Activated B cell treated with CpG ODN at 0.5 μM for 24 hours (primary cell): Measurements from ENCODE around the gene CD200R1L. TPM values are rescaled to one million over a fixed set of nuclear protein-coding genes. Genes with fewer than 3 reads are reported as not detected.
A peak's percentile ranks its signal among the peaks of the same experiment; 100 is the strongest.

ENCODE experiments used
- ATAC-seq: fragments of 200-7000 bp; cut with Tn5 transposase; one replicate; pipeline ENCODE4 v1.10.0; 2021; ENCODE audit warnings: low read depth, mild to moderate bottlenecking, moderate library complexity
- CTCF ChIA-PET: fragments of 350-600 bp; sonication (Branson Sonifier 250); formaldehyde crosslinking; loops from one replicate; lab custom pipeline; 2021; ENCODE audit warnings: antibody characterized with exemption; lab: Charles Lee
- POLR2A ChIA-PET: fragments of 350-600 bp; sonication (Branson Sonifier 250); formaldehyde crosslinking; loops from one replicate; lab custom pipeline; 2021; ENCODE audit warnings: antibody characterized with exemption; lab: Charles Lee
- DNase-seq: peaks from one replicate; pipeline ENCODE4 v3.0.0; 2022
- H3K27ac Mint-ChIP-seq: one replicate; pipeline ENCODE4 v1.8.0; 2020; ENCODE audit warnings: mixed read lengths
- H3K27me3 Mint-ChIP-seq: one replicate; pipeline ENCODE4 v1.8.0; 2021; ENCODE audit warnings: mixed read lengths
- H3K36me3 Mint-ChIP-seq: one replicate; pipeline ENCODE4 v1.8.0; 2021; ENCODE audit warnings: low read depth, mixed read lengths
- H3K4me1 Mint-ChIP-seq: one replicate; pipeline ENCODE4 v1.8.0; 2021; ENCODE audit warnings: mixed read lengths
- H3K4me3 Mint-ChIP-seq: one replicate; pipeline ENCODE4 v1.8.0; 2020; ENCODE audit warnings: mild to moderate bottlenecking, mixed read lengths
- H3K9me3 Mint-ChIP-seq: one replicate; pipeline ENCODE4 v1.8.0; 2020; ENCODE audit warnings: mixed read lengths
- CTCF ChIP-seq: fragments of 200-600 bp; IDR thresholded peaks from one replicate; pipeline ENCODE4 v1.8.0; 2022; ENCODE audit warnings: antibody characterized with exemption, mild to moderate bottlenecking
- intact Hi-C: fragments of 100-400 bp; cut with micrococcal nuclease; formaldehyde crosslinking; loops from one replicate; pipeline ENCODE4 v1.15.1; 2024
- total RNA-seq: library from RNA; stranded (reverse); gene quantifications from 2 replicates; pipeline ENCODE4 v1.2.3, GENCODE V29; 2022

Gene CD200R1L
- total RNA-seq, 1 donor from 2014 or later = not detected

GRCh38 chr3:112776836-112777235 lies 69.8 kb downstream of the CD200R1L start:
- ChIA-PET CTCF (no interaction called here), POLR2A (interaction anchor here (1.4 kb wide), 1 partner anchor 9 kb away, joined by 4 read pairs; no protein-coding TSS in a partner anchor)
- Mint-ChIP-seq H3K4me1 (peaks cover 40% of the 10 kb centered on the region), H3K36me3 (no peaks in the 10 kb centered on the region), H3K27ac (no peak overlapping the region), H3K9me3 (no peaks in the 10 kb centered on the region), H3K27me3 (no peaks in the 10 kb centered on the region), H3K4me3 (no peak overlapping the region)
- no peak for TF ChIP-seq CTCF
- DNase-seq (no peak), ATAC-seq (no peak)
- intact Hi-C loops = loop anchor here (1.0 kb wide), 1 partner anchor 10 kb away; no protein-coding TSS in a partner anchor

GRCh38 chr3:112776000-112776399 lies 70.7 kb downstream of the CD200R1L start:
- CTCF ChIA-PET = interaction anchor here (0.8 to 1.4 kb wide), 3 partner anchors 40 to 151 kb away, joined by 3 to 4 read pairs (median 4); no protein-coding TSS in a partner anchor
- peak overlapping the region; percentile 47 for H3K4me3 Mint-ChIP-seq

GRCh38 chr3:112775011-112775742 lies 71.5 kb downstream of the CD200R1L start:
- H3K27ac Mint-ChIP-seq = no peak overlapping the region
- ChIA-PET CTCF (interaction anchor here (0.8 to 1.4 kb wide), 3 partner anchors 39 to 152 kb away, joined by 3 to 4 read pairs (median 4); no protein-coding TSS in a partner anchor), POLR2A (interaction anchor here (1.4 to 1.6 kb wide), 2 partner anchors 8 to 38 kb away, joined by 4 to 5 read pairs; no protein-coding TSS in a partner anchor)
- DNase-seq (no peak), ATAC-seq (no peak)
- no peaks in the 10 kb centered on the region for H3K9me3 Mint-ChIP-seq
- TF ChIP-seq CTCF = no peak
- peaks cover 43% of the 10 kb centered on the region for H3K4me1 Mint-ChIP-seq
- no peak overlapping the region for H3K4me3 Mint-ChIP-seq
- intact Hi-C loops = no loop called here
- no peaks in the 10 kb centered on the region for H3K27me3 Mint-ChIP-seq
- no peaks in the 10 kb centered on the region for H3K36me3 Mint-ChIP-seq

More at GRCh38 chr3:112776000-112776399, 70.7 kb downstream of the CD200R1L start:
- POLR2A ChIA-PET = interaction anchor here (1.4 kb wide), 1 partner anchor 9 kb away, joined by 4 read pairs; no protein-coding TSS in a partner anchor
- no peak for TF ChIP-seq CTCF
- peak overlapping the region; percentile 75 for H3K27ac Mint-ChIP-seq
- peaks cover 40% of the 10 kb centered on the region for H3K4me1 Mint-ChIP-seq
- no peaks in the 10 kb centered on the region for H3K9me3 Mint-ChIP-seq
- ATAC-seq = peak; percentile 81
- intact Hi-C loops = loop anchor here (1.0 kb wide), 1 partner anchor 9 kb away; no protein-coding TSS in a partner anchor
- no peak for DNase-seq
- no peaks in the 10 kb centered on the region for H3K36me3 Mint-ChIP-seq
- no peaks in the 10 kb centered on the region for H3K27me3 Mint-ChIP-seq

- ATAC-seq = no peak
- H3K4me1 Mint-ChIP-seq = peaks cover 49% of the 10 kb centered on the region
- no peaks in the 10 kb centered on the region for H3K27me3 Mint-ChIP-seq
- intact Hi-C loops = no loop called here
- no peaks in the 10 kb centered on the region for H3K36me3 Mint-ChIP-seq
- peak overlapping the region; percentile 1 for H3K4me3 Mint-ChIP-seq
- DNase-seq = no peak
- no peaks in the 10 kb centered on the region for H3K9me3 Mint-ChIP-seq
- ChIA-PET POLR2A (interaction anchor here (1.6 kb wide), 1 partner anchor 39 kb away, joined by 5 read pairs; no protein-coding TSS in a partner anchor), CTCF (interaction anchor here (0.8 to 0.9 kb wide), 2 partner anchors 25 to 40 kb away, joined by 3 to 5 read pairs; no protein-coding TSS in a partner anchor)
- H3K27ac Mint-ChIP-seq = no peak overlapping the region
- TF ChIP-seq CTCF = no peak
These were observed 72.3 kb downstream of the CD200R1L start for GRCh38 chr3:112774293-112774926.
